Left lung (tissue), 10 donors: Measurements from ENCODE around the gene SLCO4A1. TPM values are rescaled to one million over a fixed set of nuclear protein-coding genes. Genes with fewer than 3 reads are reported as not detected.

ENCODE experiments used
- ATAC-seq: fragments of 200-7000 bp; cut with Tn5 transposase; one replicate; pipeline ENCODE4 v1.9.1; 2020; ENCODE audit warnings: moderate library complexity
- DNase-seq, 4 donors: peaks; one replicate each; pipeline ENCODE4 v3.0.0-alpha.2; 2013 to 2020
- H3K27ac ChIP-seq, 2 donors: fragments of 200-600 bp; sonication (generic) in 1 of 2; one replicate each; pipeline versions ENCODE4 v1.5.0 to v1.8.0; 2020 to 2021
- H3K27me3 ChIP-seq, 2 donors: fragments of 200-600 bp; sonication (generic) in 1 of 2; one replicate each; pipeline versions ENCODE4 v1.5.0 to v1.8.0; 2020 to 2021
- H3K36me3 ChIP-seq, 2 donors: fragments of 200-600 bp; sonication (generic) in 1 of 2; one replicate each; pipeline versions ENCODE4 v1.5.0 to v1.8.0; 2020 to 2021
- H3K4me1 ChIP-seq, 2 donors: fragments of 200-600 bp; one replicate each; pipeline ENCODE4 v1.8.0; 2021
- H3K4me3 ChIP-seq, 2 donors: fragments of 200-600 bp; sonication (generic) in 1 of 2; one replicate each; pipeline versions ENCODE4 v1.5.0 to v1.8.0; 2020 to 2021; ENCODE audit warnings: mild to moderate bottlenecking in 1 of 2
- H3K9me3 ChIP-seq, 2 donors: fragments of 200-600 bp; sonication (generic) in 1 of 2; one replicate each; pipeline versions ENCODE4 v1.5.0 to v1.8.0; 2020 to 2021
- intact Hi-C, 2 donors: fragments of 100-400 bp; cut with DNase I; formaldehyde crosslinking; loops; one replicate each; pipeline versions ENCODE4 v1.11.2 to v1.14.2; 2022
- polyA plus RNA-seq, 6 donors: library from polyadenylated mRNA; unstranded; fragments of 120-200 nt; gene quantifications; one replicate each; pipeline ENCODE4 v1.2.1, GENCODE V29; 2013; ENCODE audit not compliant: insufficient read length in 6 of 6
- total RNA-seq, 2 donors: library from RNA; stranded (reverse); fragmentation: NEBNext Ultra II Directional; extraction: Animal tissue kit (Norgen Biotek cat#: 25700); gene quantifications; one replicate each; pipeline ENCODE4 v1.2.1, GENCODE V29; 2021
- TF ChIP-seq, protein P1 (sequence below), 2 donors: fragments of 200-600 bp; sonication (generic) in 1 of 2; IDR thresholded peaks; one replicate each; pipeline versions ENCODE4 v1.5.0 to v1.8.0; 2021; ENCODE audit warnings: antibody characterized with exemption in 2 of 2
- donor health status: DM: no; HTN: yes; CAD: no.
- donor health status: DM: no; HTN: no; CAD: no.

The SLCO4A1 gene
- total and polyA plus RNA-seq, 8 donors = 0.20 to 47.2 (median 0.60) TPM

- H3K27ac ChIP-seq = no peak overlapping the region
- no peaks in the 10 kb centered on the region for H3K9me3 ChIP-seq
- intact Hi-C loops = loop anchor here in 1 of 2 donors (5.0 kb wide), 1 partner anchor 113 kb away; no protein-coding TSS in a partner anchor
- no peaks in the 10 kb centered on the region for H3K36me3 ChIP-seq
- peaks cover 0 to 43% of the 10 kb centered on the region in 2 donors for H3K4me1 ChIP-seq
- peaks cover 0 to 4% of the 10 kb centered on the region in 2 donors for H3K27me3 ChIP-seq
- ATAC-seq (no peak), DNase-seq (peak in 1 of 4 donors; percentile 43)
- no peak overlapping the region for H3K4me3 ChIP-seq
- TF ChIP-seq, protein P1, sequence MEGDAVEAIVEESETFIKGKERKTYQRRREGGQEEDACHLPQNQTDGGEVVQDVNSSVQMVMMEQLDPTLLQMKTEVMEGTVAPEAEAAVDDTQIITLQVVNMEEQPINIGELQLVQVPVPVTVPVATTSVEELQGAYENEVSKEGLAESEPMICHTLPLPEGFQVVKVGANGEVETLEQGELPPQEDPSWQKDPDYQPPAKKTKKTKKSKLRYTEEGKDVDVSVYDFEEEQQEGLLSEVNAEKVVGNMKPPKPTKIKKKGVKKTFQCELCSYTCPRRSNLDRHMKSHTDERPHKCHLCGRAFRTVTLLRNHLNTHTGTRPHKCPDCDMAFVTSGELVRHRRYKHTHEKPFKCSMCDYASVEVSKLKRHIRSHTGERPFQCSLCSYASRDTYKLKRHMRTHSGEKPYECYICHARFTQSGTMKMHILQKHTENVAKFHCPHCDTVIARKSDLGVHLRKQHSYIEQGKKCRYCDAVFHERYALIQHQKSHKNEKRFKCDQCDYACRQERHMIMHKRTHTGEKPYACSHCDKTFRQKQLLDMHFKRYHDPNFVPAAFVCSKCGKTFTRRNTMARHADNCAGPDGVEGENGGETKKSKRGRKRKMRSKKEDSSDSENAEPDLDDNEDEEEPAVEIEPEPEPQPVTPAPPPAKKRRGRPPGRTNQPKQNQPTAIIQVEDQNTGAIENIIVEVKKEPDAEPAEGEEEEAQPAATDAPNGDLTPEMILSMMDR (IDR thresholded peaks at IDR 0.05) = no peak
Measured at GRCh38 chr20:62614961-62615680, 27.2 kb upstream of the SLCO4A1 start.

DNA sequence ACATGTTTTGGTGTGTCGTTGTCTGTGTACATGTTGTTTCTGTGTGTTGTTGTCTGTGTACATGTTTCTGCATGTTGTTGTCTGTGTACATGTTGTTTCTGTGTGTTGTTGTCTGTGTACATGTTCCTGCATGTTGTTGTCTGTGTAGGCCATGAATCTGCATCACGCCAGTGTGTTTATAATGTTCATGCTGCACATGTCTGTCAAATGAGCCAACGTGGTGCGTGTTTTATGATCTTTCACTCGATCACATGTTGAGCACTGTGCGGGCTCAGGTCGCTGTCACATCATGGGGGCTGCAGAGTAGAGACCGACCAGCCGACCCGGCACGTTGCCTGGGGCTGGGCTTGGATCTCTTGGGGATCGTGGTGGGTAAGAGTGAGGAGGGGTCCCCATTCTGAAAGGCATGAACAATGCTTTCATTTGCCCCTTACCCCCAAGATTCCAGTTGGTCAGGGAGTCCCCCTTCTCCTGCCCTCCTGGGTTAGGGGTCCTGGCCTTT is 26.5 kb upstream of the SLCO4A1 start:
- peak in 1 of 4 donors; percentile 45 for DNase-seq
- intact Hi-C loops = loop anchor here in 1 of 2 donors (5.0 kb wide), 1 partner anchor 114 kb away; no protein-coding TSS in a partner anchor
- Histone ChIP-seq H3K4me1 (peaks cover 0 to 50% of the 10 kb centered on the region in 2 donors), H3K4me3 (no peak overlapping the region), H3K9me3 (no peaks in the 10 kb centered on the region), H3K27me3 (no peaks in the 10 kb centered on the region), H3K36me3 (no peaks in the 10 kb centered on the region), H3K27ac (no peak overlapping the region)
- ATAC-seq = no peak
- TF ChIP-seq, protein P1 (IDR thresholded peaks at IDR 0.05) = no peak

DNA sequence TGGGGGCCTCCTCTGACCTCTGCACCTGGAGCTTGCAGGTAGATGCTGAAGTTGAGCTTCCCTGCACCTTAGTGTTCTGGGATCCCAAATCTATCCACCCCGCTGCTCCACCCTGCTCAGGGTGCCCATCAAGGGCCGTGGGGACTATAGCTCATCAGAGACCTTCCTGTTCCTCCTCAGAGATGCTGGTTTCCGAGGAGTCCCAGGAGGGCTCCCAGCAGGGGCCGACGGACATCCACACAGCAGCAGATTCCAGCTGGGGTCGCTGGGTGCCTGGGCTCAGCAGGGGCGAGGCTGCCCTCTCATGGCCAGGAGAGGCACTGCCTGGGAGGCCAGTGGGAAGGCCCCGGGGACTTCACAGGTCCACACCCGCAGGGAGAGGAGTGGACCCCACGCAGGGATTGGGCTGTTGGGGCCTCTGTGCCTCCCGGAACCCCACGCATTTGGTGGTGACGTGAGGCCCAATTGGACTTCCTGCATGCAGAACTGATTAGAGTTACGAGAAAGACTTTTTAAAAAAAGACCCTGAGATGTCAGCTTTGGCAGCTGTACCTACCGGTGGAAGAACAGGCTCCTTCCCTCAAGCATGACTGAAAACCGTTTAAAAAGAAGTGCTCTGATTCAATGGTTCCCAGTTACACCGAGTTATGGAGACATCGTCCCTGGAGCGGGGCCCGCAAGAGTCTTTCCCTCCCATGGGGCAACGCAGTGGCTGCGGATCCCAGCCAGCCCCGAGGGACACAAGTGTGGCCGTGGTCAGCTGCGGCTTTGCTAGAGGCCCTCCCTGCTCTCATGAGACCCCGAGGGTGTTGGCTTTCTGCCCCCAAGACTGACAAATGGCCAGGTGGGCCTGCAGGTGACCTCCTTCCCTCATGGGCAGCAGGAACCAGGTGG is 25.3 kb upstream of the SLCO4A1 start:
- peak overlapping the region in 1 of 2 donors; percentile 0 for H3K4me3 ChIP-seq
- H3K27me3 ChIP-seq = no peaks in the 10 kb centered on the region
- ATAC-seq (peak; percentile 92), DNase-seq (peak; percentile 59 to 96 (median 81))
- peaks cover 0 to 59% of the 10 kb centered on the region in 2 donors for H3K4me1 ChIP-seq
- peak overlapping the region; percentile 78 to 94 for H3K27ac ChIP-seq
- intact Hi-C loops = loop anchor here in 1 of 2 donors (5.0 kb wide), 1 partner anchor 115 kb away; no protein-coding TSS in a partner anchor
- no peaks in the 10 kb centered on the region for H3K36me3 ChIP-seq
- TF ChIP-seq, protein P1 (IDR thresholded peaks at IDR 0.05) = peak; percentile 95 to 99
- H3K9me3 ChIP-seq = no peaks in the 10 kb centered on the region

DNA sequence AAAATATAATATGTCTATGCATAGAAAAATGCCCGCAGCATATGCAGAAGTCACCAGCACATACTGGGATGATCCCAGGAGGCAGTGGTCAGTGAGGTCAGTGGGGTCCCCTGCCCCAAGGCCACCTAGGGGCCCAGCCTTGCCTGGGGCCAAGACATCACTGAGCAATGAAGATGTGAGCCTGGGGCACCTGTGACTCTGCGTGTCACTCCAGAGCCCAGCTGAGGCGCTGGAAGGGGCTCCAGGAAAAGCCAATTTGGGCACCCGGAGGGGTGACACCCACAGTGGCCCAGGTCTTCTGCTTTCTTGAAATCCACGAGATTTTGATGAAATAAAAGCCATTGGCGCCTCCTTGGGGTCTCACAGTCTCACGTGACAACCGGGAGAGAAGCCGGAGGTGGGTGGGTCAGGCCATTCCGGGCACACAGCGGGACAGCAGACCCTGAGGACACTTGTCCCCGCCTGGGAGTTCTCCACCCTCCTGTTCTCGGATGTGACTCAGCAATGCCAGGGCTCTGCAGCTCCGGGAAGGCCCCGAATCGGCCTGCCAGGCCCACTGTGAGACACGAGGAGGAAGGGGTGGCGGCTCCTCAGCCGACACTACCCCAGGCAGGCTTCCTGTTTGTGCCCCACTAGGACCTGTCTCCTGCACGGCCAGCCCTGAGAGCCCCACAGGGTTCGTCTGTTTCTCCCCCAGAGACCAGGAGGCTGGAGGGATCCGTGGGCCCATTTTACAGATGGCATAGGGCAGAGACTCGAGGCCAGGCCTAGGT is 24.4 kb upstream of the SLCO4A1 start:
- DNase-seq (peak in 2 of 4 donors; percentile 80 to 94), ATAC-seq (peak; percentile 63)
- no peaks in the 10 kb centered on the region for H3K9me3 ChIP-seq
- H3K4me1 ChIP-seq = peaks cover 4 to 68% of the 10 kb centered on the region in 2 donors
- H3K36me3 ChIP-seq = no peaks in the 10 kb centered on the region
- intact Hi-C loops = loop anchor here in 1 of 2 donors (5.0 kb wide), 1 partner anchor 116 kb away; no protein-coding TSS in a partner anchor
- peak overlapping the region; percentile 78 to 94 for H3K27ac ChIP-seq
- H3K4me3 ChIP-seq = peak overlapping the region in 1 of 2 donors; percentile 0
- no peaks in the 10 kb centered on the region for H3K27me3 ChIP-seq
- TF ChIP-seq, protein P1 (IDR thresholded peaks at IDR 0.05) = no peak
